8988T (cell line): ENCODE measurements around the gene SLC2A9.
A peak's percentile ranks its signal among the peaks of the same experiment; 100 is the strongest.

Source experiments
- DNase-seq: peaks from one replicate; pipeline ENCODE4 v3.0.0; 2011

Gene SLC2A9

DNA sequence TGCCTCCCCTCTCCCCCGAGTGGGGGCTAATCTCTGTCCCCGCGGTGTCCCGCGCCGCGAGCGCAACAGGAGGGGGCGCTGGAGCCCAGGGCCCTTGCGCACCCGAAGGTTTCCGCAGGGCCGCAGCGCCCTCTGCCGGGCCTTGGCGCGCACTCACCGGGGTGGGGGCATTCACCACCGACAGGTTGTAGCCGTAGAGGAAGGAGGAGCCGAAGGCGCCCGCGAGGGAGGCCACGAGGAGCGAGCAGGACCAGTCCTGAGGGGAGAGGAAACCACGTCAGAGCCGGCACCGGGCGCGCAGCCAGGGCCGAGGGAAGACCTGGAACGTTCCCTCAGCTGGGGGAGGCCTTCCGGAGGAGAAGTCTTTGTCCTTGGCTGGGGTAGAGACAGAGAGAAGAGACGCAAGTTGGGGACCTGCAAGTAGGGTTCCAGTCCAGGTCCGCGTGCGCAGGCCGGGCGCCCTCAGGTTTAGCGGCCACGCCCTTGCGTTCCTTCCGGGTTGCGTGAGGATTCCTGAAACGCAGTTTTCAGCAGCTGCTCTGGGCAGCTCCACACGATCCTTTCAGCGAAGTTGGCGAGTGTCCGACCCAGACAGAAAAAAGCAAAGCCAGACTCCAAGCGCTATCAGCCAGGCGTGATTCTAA is 2.4 kb downstream of the SLC2A9 start:
- DNase-seq, result peak; percentile 91

DNA sequence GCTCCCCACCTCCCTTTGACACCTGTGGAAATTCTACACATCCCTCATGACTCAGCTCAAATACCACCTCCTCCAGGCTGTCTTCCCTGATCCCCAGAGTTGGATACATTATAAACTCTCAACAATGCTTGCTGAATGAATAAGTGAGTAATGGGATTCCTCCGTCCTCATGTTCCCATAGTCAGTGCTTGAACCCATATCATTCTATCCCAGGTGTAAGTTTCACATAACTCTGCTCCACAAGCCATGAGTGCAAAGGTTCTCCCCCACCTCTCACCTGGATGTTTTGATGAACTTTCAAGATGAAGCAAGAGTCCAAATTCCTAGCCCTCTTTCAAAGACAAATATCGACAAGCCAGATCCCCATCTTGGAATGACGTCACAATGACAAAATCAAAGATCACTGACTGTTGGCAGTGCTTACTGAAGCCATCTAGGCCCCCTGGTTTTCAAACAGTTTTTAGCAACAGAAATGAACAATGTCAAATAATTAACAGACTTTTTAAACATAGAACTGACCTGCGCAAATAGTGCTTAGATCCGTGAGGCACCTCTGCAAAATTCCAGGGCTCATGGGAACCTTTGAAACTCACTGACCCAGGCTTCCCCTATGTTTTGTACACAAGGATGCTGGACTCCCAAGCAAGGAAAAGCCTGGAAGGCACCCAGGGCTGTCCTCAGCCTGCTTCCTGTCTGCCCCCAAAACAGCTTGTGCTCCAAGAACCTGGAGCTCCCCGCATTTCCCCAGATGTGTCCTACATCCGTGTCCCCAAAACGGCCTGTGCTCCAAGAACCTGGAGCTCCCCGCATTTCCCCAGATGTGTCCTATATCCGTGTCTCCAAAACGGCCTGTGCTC is 4.0 kb downstream of the SLC2A9 start:
- no peak for DNase-seq

DNA sequence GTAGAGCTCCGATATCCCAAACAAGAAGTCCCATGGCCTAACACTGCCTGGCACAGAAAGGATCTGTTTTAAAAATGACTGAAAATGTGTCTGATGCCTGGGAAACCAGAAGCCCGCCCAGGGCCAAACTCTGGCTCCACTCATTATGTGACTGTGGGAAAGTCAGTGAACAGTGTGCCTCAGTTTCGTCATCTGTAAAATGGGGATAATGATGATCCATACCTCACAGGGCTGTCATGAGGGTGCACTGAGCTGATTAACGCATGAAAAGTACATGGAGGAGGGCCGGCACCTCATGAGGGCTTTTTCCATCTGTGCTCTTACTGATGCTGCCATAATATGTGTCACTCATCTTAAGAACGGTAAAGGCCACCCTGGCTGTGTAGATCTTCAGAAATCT is 5.1 kb downstream of the SLC2A9 start:
- no peak for DNase-seq

DNA sequence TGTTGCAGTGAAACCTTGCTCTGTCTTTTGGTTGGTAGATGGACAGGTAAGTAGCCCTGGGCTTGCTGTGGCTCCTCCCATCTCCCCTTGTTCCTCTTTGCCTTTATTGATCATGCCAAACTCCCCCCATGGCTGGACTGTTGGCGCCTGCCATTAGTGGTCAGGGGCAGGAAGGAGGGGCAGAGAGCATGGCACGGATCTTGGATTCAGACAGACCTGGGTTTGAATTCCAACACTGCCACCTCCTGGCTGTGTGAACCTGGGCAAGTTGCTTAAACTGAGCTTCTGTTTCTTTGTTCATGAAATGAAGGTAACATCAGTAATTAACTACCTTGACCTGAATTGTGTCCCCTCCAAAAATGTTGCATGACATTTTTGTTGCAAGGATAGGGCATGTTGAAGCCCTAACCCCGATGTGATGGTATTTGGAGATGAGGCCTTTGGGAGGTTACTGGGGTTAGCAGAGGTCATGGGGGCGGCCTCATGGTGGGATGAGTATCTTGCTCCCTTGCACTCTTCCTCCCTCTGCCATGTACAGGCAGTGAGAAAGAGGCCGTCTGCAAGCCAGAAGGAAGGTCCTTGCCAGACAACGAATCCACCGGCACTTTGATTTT is 6.0 kb downstream of the SLC2A9 start:
- DNase-seq, result peak; percentile 46

DNA sequence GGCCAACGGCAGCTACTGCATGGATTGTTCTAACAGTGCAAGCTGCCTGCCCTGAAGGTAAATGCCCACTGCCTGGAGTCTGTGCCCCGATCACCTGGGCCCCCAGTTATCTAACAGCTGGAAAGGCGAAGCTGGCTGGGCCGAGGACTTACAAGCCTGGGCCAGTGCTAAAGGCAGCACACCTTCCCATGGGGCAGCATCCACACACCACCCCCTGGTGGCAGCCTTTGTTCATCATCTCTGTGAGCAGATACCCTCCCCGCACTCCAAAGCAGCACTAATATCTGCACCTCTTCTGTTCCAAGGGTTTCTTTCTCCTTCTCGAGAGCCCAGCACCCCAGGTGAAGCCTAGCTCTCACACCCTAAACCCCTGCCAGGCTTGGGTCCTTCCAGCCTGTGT is 7.6 kb downstream of the SLC2A9 start:
- DNase-seq, result peak; percentile 52

DNA sequence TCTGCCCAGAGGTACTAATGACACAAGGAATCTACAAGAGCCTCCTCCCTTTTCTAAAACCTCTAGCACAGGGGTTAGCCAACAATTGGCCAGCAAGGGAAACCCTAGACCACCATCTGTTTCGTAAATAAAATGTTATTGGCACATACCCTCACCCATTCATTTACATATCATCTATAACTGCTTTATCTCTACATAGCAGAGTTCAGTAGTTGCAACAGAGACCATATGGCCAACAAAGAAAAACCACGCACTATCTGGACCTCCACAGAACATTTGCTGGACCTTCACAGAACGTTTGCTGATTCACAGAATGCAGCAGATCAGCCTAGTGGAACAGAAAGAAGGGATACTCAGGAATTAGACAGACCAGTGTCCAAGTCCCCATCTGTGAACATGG is 9.4 kb downstream of the SLC2A9 start:
- no peak for DNase-seq

DNA sequence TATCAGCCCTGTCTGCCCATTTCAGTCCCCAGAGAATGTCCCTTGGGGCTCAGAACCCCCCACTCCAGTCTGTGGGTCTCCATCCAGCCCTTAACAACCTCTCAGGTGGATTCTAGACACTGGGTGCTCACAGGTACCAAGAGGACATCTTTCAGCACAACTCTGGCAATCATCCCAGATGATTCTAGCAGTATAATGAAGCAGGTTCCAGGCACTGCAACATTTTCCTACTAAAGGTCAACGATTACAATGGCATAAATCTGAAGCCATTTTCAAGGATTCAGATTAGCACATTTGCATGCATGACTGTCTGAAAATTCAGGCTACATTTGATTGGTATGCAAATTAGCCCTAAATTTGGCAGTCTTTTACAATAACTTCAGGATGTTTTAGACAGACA is 10.0 kb downstream of the SLC2A9 start:
- DNase-seq, result no peak

DNA sequence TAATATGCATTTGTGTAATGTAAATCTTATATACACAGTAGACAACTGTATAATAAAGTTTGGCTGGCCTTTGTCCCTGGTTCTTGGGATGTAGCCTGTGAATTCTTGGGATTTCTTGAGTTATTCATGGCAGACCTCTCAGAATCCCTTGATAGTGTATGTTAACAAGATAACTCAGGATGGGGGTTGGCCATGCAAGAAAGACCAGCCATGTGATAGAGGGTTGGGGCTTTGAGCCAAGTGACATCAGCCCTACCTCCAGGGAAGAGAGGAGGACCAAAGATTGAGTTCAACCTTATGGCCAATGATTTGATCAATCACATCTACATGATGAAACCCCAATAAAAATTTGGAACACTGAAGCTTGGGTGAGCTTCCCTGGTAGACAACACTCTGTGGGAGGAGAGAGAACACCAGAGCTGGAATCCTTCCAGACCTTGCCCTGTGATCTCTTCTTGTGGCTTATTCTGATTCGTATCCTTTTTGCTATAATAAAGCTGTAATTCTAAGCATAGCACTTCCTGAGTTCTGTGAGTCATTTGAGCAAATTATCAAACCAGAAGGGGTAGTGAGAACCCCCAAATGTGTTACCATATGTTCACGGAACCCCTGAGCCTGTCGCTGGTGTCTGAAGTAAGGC is 11.3 kb downstream of the SLC2A9 start:
- no peak for DNase-seq

DNA sequence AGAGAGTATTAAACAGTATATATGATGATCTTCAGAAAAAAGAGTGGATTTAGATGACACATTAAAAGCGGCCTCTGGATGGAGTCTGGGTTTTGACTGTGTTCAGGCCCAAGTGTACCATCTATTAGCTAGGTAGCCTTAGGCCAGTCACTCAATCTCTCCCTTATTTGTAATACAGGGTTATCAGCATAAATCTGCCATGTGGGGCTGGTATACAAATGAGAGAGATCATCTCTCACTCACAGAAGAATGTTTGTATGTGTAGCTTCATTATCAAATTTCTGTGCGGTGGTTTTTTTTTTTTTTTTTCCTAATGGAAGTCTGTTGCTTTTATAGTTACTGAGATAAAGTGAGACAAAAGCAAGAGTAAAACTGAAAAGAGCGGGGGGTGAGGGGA is 12.7 kb downstream of the SLC2A9 start:
- DNase-seq, result no peak

DNA sequence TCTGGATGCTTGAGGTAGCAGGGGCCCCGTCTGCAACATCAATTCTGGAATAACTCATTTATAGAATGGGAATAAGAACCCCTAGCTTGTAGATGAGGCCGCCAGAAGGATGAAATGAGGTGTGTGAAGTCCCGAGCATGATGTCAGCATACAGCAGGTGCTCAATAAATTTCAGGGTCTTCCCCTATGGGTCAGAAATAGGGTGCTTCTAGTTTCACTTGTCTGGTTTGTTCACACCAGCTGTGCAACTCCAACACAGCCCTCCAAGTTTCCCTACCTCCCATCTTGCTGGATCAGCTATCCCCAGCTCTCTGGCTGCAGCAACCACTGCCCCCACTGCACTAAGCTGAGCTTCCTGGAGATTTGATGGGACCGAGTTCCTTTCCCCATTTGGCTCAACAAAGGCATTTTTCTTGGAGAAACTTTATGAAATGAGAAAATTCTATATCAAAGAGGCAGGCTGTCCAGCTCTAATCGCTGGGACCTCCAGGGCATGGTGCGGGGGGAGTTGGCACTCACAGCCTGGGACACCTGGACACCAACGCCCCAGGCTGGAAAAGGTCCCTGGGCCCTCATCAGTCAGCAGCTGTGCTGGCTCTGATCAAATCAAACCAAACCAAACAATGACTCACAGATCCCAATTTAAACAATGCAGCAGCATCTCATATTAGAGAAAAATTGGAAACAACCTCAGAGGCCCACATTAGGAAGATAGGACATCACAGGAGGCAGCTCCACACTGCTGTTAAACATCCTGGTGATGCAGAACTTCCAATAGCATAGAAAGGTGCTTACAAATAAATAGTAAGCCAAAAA is 13.3 kb downstream of the SLC2A9 start:
- DNase-seq, result no peak

DNA sequence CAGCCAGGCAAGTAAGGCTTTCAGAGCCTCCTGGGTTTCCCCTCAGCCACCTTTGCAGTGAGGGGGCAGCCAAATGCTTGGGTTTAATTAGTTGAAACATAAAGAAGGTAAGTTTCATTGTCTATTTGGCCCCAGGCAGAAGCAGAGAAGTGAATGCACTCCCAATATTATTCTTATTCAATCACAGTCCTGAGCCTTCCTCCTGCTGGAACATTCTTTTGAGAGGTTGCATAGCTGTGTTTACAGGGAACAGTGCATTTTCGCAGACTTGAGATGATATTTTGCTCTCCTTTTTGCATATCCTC is 13.9 kb downstream of the SLC2A9 start:
- no peak for DNase-seq

DNA sequence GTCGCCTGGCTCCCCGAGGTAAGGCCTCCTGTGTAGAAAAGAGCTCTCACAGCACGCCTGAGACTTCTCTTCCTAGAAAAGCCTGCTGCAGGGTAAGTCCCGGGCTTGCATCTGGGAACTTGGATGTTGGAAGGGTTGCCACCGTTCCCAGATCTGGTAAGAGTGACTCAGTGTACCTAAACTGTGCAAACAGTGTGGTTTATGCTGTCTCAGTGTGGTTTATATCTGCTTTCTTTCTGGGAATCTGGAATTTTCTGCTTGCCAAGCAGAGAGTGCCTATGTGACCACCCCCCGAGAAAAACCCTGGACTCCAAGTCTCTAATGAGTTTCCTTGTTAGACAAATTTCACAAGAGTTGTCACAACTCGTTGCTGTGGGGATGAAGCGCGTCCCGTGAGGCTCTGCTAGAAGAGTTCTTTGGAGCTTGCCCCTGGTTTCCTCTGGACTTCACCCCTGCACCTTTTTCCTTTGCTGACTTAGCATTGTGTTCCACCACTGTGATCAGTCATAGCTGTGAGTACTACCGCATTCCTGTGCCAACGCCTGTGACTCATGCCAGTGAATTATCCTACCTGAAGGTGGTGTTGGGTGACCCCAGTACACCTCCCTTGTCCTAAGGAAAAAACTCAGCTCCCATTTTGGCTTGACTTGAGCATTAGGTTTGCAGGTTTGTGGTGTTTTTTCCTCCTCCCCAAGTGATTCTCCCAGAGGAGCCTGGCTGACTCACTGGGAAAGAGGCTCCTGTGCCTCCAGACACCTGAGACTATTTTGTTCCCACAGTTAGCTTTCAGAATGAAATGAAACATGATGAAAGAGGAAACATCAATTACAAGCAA is 14.5 kb downstream of the SLC2A9 start:
- peak; percentile 45 for DNase-seq

DNA sequence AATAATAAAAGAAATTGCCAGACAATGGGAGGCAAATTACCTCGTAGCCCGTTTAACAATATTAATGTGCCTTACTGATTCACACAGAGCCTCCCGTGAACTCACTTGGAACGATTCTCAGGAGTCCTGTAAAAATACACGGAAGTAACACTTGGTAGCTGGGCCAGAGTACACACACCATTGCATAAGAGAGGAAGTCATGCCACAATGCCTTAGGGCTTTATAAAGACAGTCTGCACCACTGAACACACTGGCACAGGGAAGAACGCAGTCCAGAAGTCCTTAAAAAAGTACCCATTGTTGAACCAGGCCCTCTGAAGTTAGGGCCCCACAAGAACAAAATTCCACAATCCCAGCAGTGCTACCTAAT is 15.1 kb downstream of the SLC2A9 start:
- no peak for DNase-seq

DNA sequence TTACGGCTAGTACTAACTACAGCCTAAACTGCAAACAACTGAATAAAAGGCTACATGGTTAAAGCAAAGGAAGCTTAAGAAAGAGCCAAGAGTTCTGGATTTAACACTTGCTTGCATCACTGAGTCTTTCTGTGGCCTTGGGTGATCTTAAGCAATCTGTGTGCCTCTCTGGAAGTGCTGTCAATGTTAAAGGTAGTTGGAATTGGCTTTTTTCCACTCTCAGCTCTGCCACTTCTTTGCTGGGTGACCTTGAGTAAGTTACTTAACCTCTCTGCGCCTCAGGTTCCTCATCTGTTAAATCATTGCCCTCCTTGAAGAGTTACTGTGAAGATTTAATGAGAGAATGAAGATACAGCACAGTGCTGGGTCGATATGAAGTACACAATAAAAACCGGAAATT is 15.7 kb downstream of the SLC2A9 start:
- DNase-seq, result no peak

DNA sequence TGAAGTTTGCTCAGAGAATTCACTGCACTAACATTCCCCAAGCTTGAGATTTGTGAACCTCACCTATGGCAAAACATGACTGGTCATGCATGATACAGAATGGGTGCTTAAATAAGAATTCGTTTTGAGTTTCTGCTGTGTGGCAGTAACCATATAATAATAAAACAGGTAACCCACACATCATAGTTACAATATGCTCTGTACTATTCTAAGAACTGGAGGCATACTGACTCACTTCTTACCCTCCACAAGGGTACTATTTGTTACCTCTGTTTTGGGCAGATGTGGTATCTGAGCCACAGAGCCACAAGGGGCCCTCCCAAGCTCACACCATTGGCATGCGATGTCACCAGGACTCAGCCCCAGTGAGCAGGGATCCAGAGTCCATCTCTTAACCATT is 17.6 kb downstream of the SLC2A9 start:
- DNase-seq, result no peak

DNA sequence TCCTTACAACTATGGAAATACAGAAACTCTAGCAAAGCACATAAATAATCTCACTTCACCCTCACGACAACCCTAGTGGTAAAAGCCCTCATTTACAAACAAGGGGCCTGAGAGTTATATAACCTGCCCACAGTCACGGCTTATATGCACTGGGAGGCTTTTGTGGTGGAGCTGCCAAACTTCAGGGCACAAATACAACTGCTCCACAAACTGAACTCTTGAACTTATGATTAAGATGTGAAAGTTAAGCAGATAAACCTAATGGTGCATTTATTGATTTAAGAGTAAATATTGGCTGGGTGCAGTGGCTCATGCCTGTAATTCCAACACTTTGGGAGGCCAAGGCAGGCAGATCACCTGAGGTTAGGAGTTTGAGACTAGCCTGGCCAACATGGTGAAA is 19.0 kb downstream of the SLC2A9 start:
- no peak for DNase-seq

DNA sequence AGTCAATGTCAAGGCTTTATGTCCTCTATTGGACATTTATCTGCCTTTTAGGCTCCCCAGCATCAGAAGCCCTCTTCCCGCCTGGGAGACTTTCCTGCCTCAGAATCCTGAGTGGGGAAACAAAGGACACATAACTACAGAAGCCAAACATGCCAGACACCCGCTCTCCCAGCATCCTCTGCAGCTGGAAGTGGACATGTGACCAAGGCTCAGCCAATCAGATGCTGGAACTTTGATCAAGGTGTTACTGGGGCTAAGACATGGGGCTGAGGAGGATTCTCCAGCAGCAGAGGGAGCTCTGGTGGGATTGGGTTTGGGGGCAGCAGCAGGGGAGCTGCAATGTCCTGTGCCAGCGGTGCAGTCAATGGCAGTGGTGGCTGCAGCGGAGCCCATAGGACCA is 19.5 kb downstream of the SLC2A9 start:
- no peak for DNase-seq

DNA sequence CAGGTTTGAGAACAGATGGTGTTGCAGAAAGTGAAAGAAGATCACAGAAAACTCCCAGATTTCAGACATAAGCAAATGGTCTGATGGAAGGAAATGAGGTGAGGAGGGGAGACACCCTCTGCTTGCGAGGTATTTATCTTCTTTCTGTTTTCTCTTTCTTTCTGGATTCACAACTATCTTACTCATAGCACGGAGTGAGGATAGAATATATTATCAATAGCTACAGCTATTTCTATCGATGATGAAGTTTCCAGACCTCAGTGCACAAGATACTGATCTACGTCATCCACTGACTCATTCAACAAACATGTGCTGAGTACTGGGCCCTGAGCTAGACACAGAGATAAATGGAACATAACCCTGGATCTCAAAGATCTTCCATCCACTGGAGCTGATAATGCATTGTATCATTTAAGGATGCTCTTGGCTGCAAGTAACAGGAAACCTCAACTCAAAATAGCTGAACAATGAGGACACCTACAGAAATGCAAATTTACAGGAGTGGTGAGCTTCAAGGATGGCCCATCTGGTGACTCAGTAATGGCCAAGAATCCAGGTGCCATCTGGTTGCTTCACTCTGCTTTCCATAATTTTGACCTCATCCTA is 21.2 kb downstream of the SLC2A9 start:
- DNase-seq, result no peak

DNA sequence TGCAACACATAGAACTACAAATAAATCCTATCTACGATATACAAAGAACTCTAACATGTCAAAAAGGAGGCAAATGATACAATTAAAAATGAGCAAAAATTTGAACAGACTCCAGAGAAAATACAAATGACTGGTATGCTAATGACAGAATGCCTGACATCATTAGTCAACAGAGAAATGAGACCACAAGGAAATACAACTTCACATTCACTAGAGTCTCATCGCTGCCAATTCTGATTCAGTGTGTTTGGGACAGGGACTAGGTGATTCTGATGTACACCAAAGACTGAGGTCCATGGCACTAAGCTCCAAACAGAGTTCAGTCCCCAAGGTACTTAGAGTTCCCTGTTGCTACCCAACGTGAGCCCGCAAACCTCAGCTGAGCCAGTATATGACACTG is 23.4 kb downstream of the SLC2A9 start:
- DNase-seq, result no peak

DNA sequence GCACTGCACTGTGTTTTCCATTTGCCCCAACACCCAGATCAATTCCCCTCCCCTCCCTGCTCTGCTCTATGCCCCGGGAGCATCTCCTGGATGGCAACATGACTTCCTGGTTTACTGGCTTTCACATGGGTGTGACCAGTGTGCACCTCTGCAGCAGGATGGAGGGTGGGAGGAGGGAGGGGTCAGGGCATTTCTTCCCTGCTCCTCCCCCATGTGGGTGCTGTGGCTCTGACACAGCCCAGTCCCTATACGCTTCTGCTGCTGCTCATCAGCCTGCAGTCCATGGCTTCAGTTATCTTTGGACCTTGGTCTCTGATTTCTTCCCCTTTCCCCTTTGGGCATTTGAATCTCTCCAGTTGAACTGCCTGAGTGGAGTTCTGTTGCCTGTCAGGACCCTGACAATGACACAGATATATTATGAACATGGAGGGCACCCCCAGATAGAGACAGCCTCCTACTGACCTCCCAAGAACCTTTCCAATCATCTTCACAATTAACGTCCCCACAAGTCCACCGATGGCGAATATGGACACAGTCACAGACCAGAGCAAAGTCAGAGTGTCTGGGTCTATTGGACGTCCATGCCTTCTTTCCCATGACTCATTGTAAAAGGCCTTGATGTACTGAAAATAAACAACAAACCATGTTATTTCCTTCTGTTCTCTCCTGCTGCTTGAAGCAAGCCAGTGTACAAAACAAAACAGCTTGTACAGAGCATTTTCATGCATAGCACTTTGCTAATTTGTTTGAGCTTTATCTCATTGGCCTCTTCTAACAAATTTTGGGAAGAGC is 24.8 kb downstream of the SLC2A9 start:
- no peak for DNase-seq
